Memory B cell (primary cell): Measurements from ENCODE around the gene CDH4.

Experiments used
- ATAC-seq: fragments of 150-1000 bp; cut with Tn5 transposase; 2 replicates; pipeline ENCODE4 v1.10.0; 2021; ENCODE audit warnings: low read depth, mild to moderate bottlenecking, moderate library complexity
- DNase-seq, 2 donors: peaks; one replicate each; pipeline ENCODE4 v3.0.0; 2022; ENCODE audit warnings: low spot score in 2 of 2
- H3K27ac Mint-ChIP-seq: one replicate; pipeline ENCODE4 v1.8.0; 2022; ENCODE audit warnings: mild to moderate bottlenecking, moderate library complexity, mixed read lengths
- H3K27me3 Mint-ChIP-seq: one replicate; pipeline ENCODE4 v1.8.0; 2022; ENCODE audit warnings: mixed read lengths
- H3K36me3 Mint-ChIP-seq: one replicate; pipeline ENCODE4 v1.8.0; 2022; ENCODE audit warnings: mild to moderate bottlenecking, mixed read lengths
- H3K4me1 Mint-ChIP-seq: one replicate; pipeline ENCODE4 v1.8.0; 2022; ENCODE audit warnings: mixed read lengths
- H3K4me3 Mint-ChIP-seq: one replicate; pipeline ENCODE4 v1.8.0; 2022; ENCODE audit warnings: mild to moderate bottlenecking, moderate library complexity, mixed read lengths
- H3K9me3 Mint-ChIP-seq: one replicate; pipeline ENCODE4 v1.8.0; 2022; ENCODE audit warnings: mixed read lengths

Gene CDH4

GRCh38 chr20:61923371-61924166 lies 671.5 kb downstream of the CDH4 start:
- Mint-ChIP-seq H3K27ac (no peak overlapping the region), H3K4me3 (no peak overlapping the region), H3K9me3 (no peaks in the 10 kb centered on the region), H3K36me3 (no peaks in the 10 kb centered on the region), H3K27me3 (no peaks in the 10 kb centered on the region), H3K4me1 (peaks cover 4% of the 10 kb centered on the region)
- DNase-seq (no peak), ATAC-seq (no peak)

- Mint-ChIP-seq H3K36me3 (no peaks in the 10 kb centered on the region), H3K27me3 (no peaks in the 10 kb centered on the region), H3K9me3 (no peaks in the 10 kb centered on the region), H3K27ac (no peak overlapping the region), H3K4me3 (no peak overlapping the region), H3K4me1 (peaks cover 4% of the 10 kb centered on the region)
- no peak for DNase-seq
- ATAC-seq = no peak
Measured at GRCh38 chr20:61924211-61924857, 672.3 kb downstream of the CDH4 start.

GRCh38 chr20:61924858-61925554 lies 672.9 kb downstream of the CDH4 start:
- Mint-ChIP-seq H3K27ac (no peak overlapping the region), H3K36me3 (no peaks in the 10 kb centered on the region), H3K9me3 (no peaks in the 10 kb centered on the region), H3K4me3 (no peak overlapping the region), H3K4me1 (peaks cover 4% of the 10 kb centered on the region), H3K27me3 (no peaks in the 10 kb centered on the region)
- ATAC-seq (no peak), DNase-seq (no peak)

GRCh38 chr20:61925555-61926252 lies 673.6 kb downstream of the CDH4 start:
- H3K27ac Mint-ChIP-seq = no peak overlapping the region
- H3K36me3 Mint-ChIP-seq = no peaks in the 10 kb centered on the region
- no peak for ATAC-seq
- no peaks in the 10 kb centered on the region for H3K27me3 Mint-ChIP-seq
- DNase-seq = no peak
- no peak overlapping the region for H3K4me3 Mint-ChIP-seq
- H3K9me3 Mint-ChIP-seq = no peaks in the 10 kb centered on the region
- H3K4me1 Mint-ChIP-seq = peaks cover 3% of the 10 kb centered on the region

- H3K36me3 Mint-ChIP-seq = no peaks in the 10 kb centered on the region
- no peak overlapping the region for H3K27ac Mint-ChIP-seq
- no peak for ATAC-seq
- no peak overlapping the region for H3K4me3 Mint-ChIP-seq
- no peaks in the 10 kb centered on the region for H3K9me3 Mint-ChIP-seq
- H3K27me3 Mint-ChIP-seq = no peaks in the 10 kb centered on the region
- DNase-seq = no peak
- no peaks in the 10 kb centered on the region for H3K4me1 Mint-ChIP-seq
Measured at GRCh38 chr20:61926253-61926613, 674.2 kb downstream of the CDH4 start.

GRCh38 chr20:61926796-61927192 lies 674.7 kb downstream of the CDH4 start:
- ATAC-seq (no peak), DNase-seq (no peak)
- Mint-ChIP-seq H3K9me3 (no peaks in the 10 kb centered on the region), H3K27ac (no peak overlapping the region), H3K36me3 (no peaks in the 10 kb centered on the region), H3K27me3 (no peaks in the 10 kb centered on the region), H3K4me3 (no peak overlapping the region), H3K4me1 (no peaks in the 10 kb centered on the region)

GRCh38 chr20:61927193-61927825 lies 675.2 kb downstream of the CDH4 start:
- Mint-ChIP-seq H3K36me3 (no peaks in the 10 kb centered on the region), H3K27ac (no peak overlapping the region), H3K27me3 (peaks cover under 1% of the 10 kb centered on the region), H3K4me3 (no peak overlapping the region), H3K4me1 (no peaks in the 10 kb centered on the region), H3K9me3 (no peaks in the 10 kb centered on the region)
- no peak for ATAC-seq
- DNase-seq = no peak

GRCh38 chr20:61927826-61928541 lies 675.9 kb downstream of the CDH4 start:
- Mint-ChIP-seq H3K9me3 (no peaks in the 10 kb centered on the region), H3K27me3 (peaks cover 4% of the 10 kb centered on the region), H3K36me3 (no peaks in the 10 kb centered on the region), H3K4me3 (no peak overlapping the region), H3K27ac (no peak overlapping the region), H3K4me1 (no peaks in the 10 kb centered on the region)
- ATAC-seq (no peak), DNase-seq (no peak)

- H3K4me1 Mint-ChIP-seq = no peaks in the 10 kb centered on the region
- no peak overlapping the region for H3K27ac Mint-ChIP-seq
- peaks cover 4% of the 10 kb centered on the region for H3K27me3 Mint-ChIP-seq
- ATAC-seq (no peak), DNase-seq (no peak)
- H3K4me3 Mint-ChIP-seq = no peak overlapping the region
- H3K36me3 Mint-ChIP-seq = no peaks in the 10 kb centered on the region
- H3K9me3 Mint-ChIP-seq = no peaks in the 10 kb centered on the region
Measured at GRCh38 chr20:61929561-61929960, 677.5 kb downstream of the CDH4 start.

GRCh38 chr20:61929971-61930666 lies 678.1 kb downstream of the CDH4 start:
- Mint-ChIP-seq H3K27me3 (peaks cover 7% of the 10 kb centered on the region), H3K4me3 (no peak overlapping the region), H3K4me1 (no peaks in the 10 kb centered on the region), H3K27ac (no peak overlapping the region), H3K36me3 (no peaks in the 10 kb centered on the region), H3K9me3 (no peaks in the 10 kb centered on the region)
- no peak for DNase-seq
- ATAC-seq = no peak

- Mint-ChIP-seq H3K36me3 (no peaks in the 10 kb centered on the region), H3K4me1 (no peaks in the 10 kb centered on the region), H3K9me3 (no peaks in the 10 kb centered on the region), H3K27me3 (peaks cover 7% of the 10 kb centered on the region), H3K27ac (no peak overlapping the region), H3K4me3 (no peak overlapping the region)
- DNase-seq (no peak), ATAC-seq (no peak)
Measured at GRCh38 chr20:61930776-61931475, 678.9 kb downstream of the CDH4 start.

GRCh38 chr20:61931476-61932198 lies 679.6 kb downstream of the CDH4 start:
- Mint-ChIP-seq H3K4me1 (no peaks in the 10 kb centered on the region), H3K27me3 (peaks cover 11% of the 10 kb centered on the region), H3K4me3 (no peak overlapping the region), H3K36me3 (no peaks in the 10 kb centered on the region), H3K9me3 (no peaks in the 10 kb centered on the region), H3K27ac (no peak overlapping the region)
- no peak for ATAC-seq
- no peak for DNase-seq
